ENCODE data around the gene ZBED2. TPM values are rescaled to one million over a fixed set of nuclear protein-coding genes. Genes with fewer than 3 reads are reported as not detected.

ZBED2 gene
- total and polyA plus RNA-seq, 2 of the 8 experiments (the other 6 are each of a cell fraction or from before 2014, with no cell fraction given) = not detected

DNA sequence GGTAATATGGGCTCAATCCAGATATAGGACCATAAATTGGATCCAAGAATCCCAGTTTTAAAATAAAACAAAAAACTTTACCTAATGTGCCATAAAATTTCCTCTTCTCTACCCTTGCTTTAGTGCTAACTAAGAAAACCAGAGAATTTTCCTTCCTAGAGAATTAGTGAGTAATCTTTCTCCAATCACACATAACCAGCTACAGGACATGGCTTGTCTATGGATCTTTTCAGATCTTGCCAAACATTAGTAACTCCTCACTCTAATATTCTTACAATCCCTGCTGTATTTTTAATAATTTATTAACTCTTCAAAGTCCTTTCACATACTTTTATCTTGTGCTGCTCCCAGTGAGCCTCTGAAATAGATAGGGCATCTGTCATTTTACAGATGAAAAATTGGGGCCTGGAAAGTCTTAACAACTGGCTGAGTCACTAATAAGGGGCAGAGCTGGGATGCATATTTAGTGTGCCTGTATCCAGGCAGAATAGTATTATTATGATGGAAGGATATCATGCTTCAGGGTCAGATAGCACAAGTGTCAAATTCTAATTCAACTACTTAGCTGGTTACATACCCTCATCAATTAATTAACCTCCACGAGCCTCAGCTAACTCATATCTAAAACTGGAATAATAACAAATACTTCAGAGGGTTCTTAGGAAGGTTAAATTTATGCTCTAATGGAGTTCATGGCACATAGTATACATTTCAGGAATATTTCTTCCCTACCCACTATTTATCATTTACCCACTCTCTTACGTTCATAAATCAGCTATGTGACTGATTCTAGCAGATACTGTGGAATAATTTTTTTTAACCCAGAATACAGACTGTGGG, 5.6 kb downstream of the ZBED2 start:
- Histone ChIP-seq H3K4ac (replicated peaks; ENCODE audit: insufficient read length, low read depth, low read length) (no peak overlapping the region), H3K4me3 (ENCODE audit: extremely low read depth in 1 of 4, insufficient read depth in 2 of 4, low read depth in 3 of 4, low read length in 4 of 4) (no peak overlapping the region), H3K4me1 (replicated peaks in 1 of 4; ENCODE audit: control insufficient read depth in 3 of 4, insufficient read depth in 4 of 4, low read length in 3 of 4) (no peaks in the 10 kb centered on the region), H3K56ac (replicated peaks; ENCODE audit: insufficient read length, low read depth, low read length) (no peak overlapping the region), H3K27ac (ENCODE audit: low read depth, low read length) (no peak overlapping the region), H2AFZ (ENCODE audit: low read length) (no peak overlapping the region), H2BK5ac (ENCODE audit: low read depth, low read length) (no peak overlapping the region), H3K79me2 (ENCODE audit: control insufficient read depth in 1 of 2, insufficient read depth in 2 of 2, low read length in 2 of 2) (no peaks in the 10 kb centered on the region), H2BK12ac (ENCODE audit: low read depth, low read length) (no peak overlapping the region), H3K9ac (replicated peaks in 1 of 4; ENCODE audit: extremely low read depth in 1 of 4, low read depth in 3 of 4, low read length in 3 of 4) (no peak overlapping the region), H2BK120ac (replicated peaks; ENCODE audit: low read depth, low read length) (no peak overlapping the region), H4K20me1 (replicated peaks in 1 of 2; ENCODE audit: control insufficient read depth in 1 of 2, insufficient read depth in 2 of 2, low read length in 2 of 2) (no peaks in the 10 kb centered on the region), H3K23me2 (ENCODE audit: low read depth, low read length) (no peaks in the 10 kb centered on the region), H3K23ac (ENCODE audit: insufficient read length) (no peak overlapping the region), H2BK20ac (ENCODE audit: low read length) (no peak overlapping the region), H2BK15ac (ENCODE audit: low read length) (no peak overlapping the region), H3K18ac (ENCODE audit: extremely low read depth, low read length) (no peak overlapping the region), H4K5ac (ENCODE audit: insufficient read length, low read depth, low read length) (no peak overlapping the region), H3K9me3 (ENCODE audit: insufficient read depth in 2 of 2, low read depth in 1 of 2, low read length in 1 of 2) (peaks cover 0 to 4% of the 10 kb centered on the region in 2 experiments; a peak in 1 of 4 replicates), H3K27me3 (replicated peaks in 1 of 4; ENCODE audit: control insufficient read depth in 3 of 4, extremely low read depth in 1 of 4, insufficient read depth in 3 of 4, low read length in 3 of 4) (no peaks in the 10 kb centered on the region), H3K36me3 (ENCODE audit: control insufficient read depth in 2 of 4, insufficient read depth in 4 of 4, low read length in 3 of 4) (no peaks in the 10 kb centered on the region), H4K8ac (ENCODE audit: extremely low read depth, insufficient read depth, low read length) (no peak overlapping the region), H3K4me2 (ENCODE audit: insufficient read depth in 1 of 2, low read depth in 2 of 2, low read length in 2 of 2) (no peak overlapping the region), H4K91ac (replicated peaks; ENCODE audit: insufficient read length, low read length) (no peak overlapping the region), H2AK5ac (ENCODE audit: low read depth, low read length) (no peak overlapping the region), H3K14ac (ENCODE audit: insufficient read length) (no peak overlapping the region), H3K79me1 (ENCODE audit: low read depth, low read length) (no peaks in the 10 kb centered on the region)
- FAIRE-seq = no peak
- ChIA-PET POLR2A (ENCODE audit: partially characterized antibody) (no interaction called here), CTCF (ENCODE audit: partially characterized antibody) (interaction anchor here (1.1 to 2.3 kb wide), 3 partner anchors 10 to 33 kb away, joined by 3 to 12 read pairs (median 3); no protein-coding TSS in a partner anchor)
- 86% methylated on average over 2 of the region's 2 CpGs; no CpG with 5 or more reads in 1 of the 2 experiments for WGBS, 2 experiments (ENCODE audit: extremely low coverage in 1 of 2, insufficient coverage in 1 of 2, insufficient read length in 1 of 2, insufficient replicate concordance in 2 of 2, low coverage in 1 of 2, low lambda C conversion rate in 2 of 2, missing lambda C conversion rate in 1 of 2)
- TF ChIP-seq CEBPB (IDR thresholded peaks at IDR 0.05; ENCODE audit: low read depth, low read length) (no peak), JUND (IDR thresholded peaks at IDR 0.05; ENCODE audit: low read length) (no peak), SAP30 (IDR thresholded peaks at IDR 0.05; ENCODE audit: insufficient read depth, insufficient replicate concordance, low read length) (no peak)
- no peak for DNase-seq (ENCODE audit: low read depth in 1 of 2, low spot score in 2 of 2)

All from H1 (cell line).